Heart left ventricle (tissue), 13 donors: Measurements from ENCODE around the gene ATXN7L1.

Source experiments
- CTCF ChIP-seq, 12 donors: fragments of 200-600 bp; sonication (generic) in 4 of 12; IDR thresholded peaks; one replicate each; pipeline versions ENCODE4 v1.5.0 to v1.8.0; 2018 to 2022; ENCODE audit warnings: antibody characterized with exemption in 12 of 12, mild to moderate bottlenecking in 5 of 12
- POLR2A ChIP-seq, 2 donors: fragments of 450-650 bp; IDR thresholded peaks; one replicate each; pipeline ENCODE4 v1.6.1; 2017; ENCODE audit warnings: antibody characterized with exemption in 2 of 2, mild to moderate bottlenecking in 2 of 2, moderate library complexity in 2 of 2
- donor health status: ischemic (EF 13 %, LVEDD 7.1; RV severe dilation, severe dysfunction).
- donor health status: DM: no; HTN: yes; CAD: no.
- donor health status: DM: no; HTN: no; CAD: no.
- donor health status: ischemic (EF 25% LVEDD 6.9; RV normal size, moderate dysfunction).
- donor health status: ischemic (EF 25% LVEDD 5.7; RV mildly dilated, moderate dysfunction).
- donor health status: ischemic (EF 35%, LVEDD 5.7; RV mildly dilated, moderate dysfunction).
- donor health status: nonischemic (EF 11% LVEDD 7.7; RV severe dilation, severe dysfunction).
- donor health status: DM: yes; HTN: yes; CAD: no.
- donor health status: PGD.
- donor health status: ischemic (EF 29% LVEDD 5.4; RV normal size, mild dysfunction).
- donor health status: nonischemic (EF 23%, LVEDD 6.1; RV moderate dilation, normal function).

GRCh38 chr7:105890290-105890997 is 14.0 kb upstream of the ATXN7L1 start:
- no peak for TF ChIP-seq CTCF (IDR thresholded peaks at IDR 0.05)
- TF ChIP-seq POLR2A (IDR thresholded peaks at IDR 0.05): no peak
